GM19023 (cell line): ENCODE results near the gene FIG4.
"Not testable (repeated sequence)": the region's sequence is repeated elsewhere in the genome, so short reads cannot be mapped to it uniquely, and the experiment has no call there.

Experiments
- ATAC-seq: cut with Tn5 transposase; IDR thresholded peaks from one replicate; pipeline ENCODE4 v1.9.1; 2021; ENCODE audit warnings: mild to moderate bottlenecking, moderate library complexity; ENCODE audit not compliant: unreplicated experiment

The FIG4 gene

GRCh38 chr6:109793021-109793420, 101.9 kb downstream of the FIG4 start:
- no peak for ATAC-seq

DNA sequence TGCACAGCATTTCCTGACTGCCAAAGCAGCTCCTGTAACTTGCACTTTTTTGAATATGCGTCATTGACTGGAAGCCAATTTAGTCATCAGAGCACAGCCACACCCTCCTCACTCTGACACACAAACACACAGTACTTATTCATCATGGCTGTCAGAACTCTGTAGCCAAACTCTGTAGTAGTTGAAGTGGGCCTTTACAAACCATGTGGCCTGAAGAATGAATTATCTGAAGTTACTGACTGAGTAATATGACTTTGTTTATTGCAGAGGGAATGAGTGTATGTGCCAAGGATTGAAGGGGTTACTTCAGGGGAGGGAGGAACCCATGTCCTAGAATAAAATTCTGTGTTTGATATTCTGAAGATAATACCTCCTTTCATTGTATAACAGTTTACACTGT, 102.7 kb downstream of the FIG4 start:
- no peak for ATAC-seq

- ATAC-seq = no peak
Measured at GRCh38 chr6:109794201-109794923, 103.3 kb downstream of the FIG4 start.

GRCh38 chr6:109795994-109796555, 105.0 kb downstream of the FIG4 start:
- no peak for ATAC-seq

- no peak for ATAC-seq
Measured at GRCh38 chr6:109799129-109799528, 108.0 kb downstream of the FIG4 start.

DNA sequence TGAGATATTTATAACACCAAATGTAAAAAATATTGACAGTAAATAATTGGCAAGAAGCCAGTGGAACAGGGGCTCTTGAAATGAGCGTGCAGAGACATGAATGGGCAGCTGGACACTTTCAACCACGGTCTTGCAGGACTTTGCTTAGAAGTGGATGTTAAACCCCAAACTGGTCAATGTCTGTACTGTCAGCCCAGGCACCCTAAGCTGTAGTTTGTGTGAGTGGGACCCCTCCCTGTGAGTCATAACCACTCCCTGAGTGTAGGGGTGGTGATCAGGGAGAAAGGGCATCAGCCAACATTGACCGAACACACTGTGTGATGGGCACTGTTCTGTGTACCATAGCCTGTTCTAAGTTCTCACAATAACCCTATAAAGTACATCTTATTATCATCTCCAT, 108.6 kb downstream of the FIG4 start:
- ATAC-seq = no peak

DNA sequence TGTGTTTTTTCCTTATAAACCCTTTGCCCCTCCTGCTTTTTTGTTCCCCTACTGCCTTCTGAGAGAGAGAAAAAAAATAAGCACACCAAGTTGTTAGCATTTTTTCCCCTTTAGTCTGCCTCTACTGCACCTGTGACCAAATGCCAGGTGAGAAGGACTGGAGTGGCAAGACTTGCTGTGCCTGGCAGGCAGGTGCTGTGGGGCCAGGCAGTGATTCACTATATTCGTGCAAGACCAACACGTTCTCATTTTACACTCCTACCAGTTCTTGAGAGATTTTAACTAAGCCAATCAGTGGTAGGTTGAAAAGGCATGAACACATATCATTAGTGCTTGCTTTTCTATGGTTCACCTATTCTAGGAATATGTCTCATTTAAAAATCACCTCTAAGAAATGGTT, 109.7 kb downstream of the FIG4 start:
- ATAC-seq = no peak

DNA sequence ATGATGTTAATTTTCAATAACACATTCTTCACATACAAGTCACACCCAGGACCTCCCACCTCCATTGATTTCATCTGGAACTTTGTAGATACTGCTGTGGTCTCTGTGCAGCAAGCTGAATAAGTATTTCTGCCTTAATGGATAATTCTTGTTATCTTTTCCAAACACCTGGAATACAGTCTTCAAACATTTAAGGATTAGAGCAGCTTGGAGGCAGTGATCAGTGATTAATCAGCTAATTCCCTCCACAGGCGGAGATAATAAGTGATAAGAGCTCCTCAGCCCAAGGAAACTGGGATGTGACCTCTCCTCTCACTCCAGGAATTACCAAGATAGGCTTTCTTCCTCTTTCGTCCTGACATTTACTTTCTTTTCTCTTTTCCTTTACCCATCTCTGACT, 110.7 kb downstream of the FIG4 start:
- no peak for ATAC-seq

DNA sequence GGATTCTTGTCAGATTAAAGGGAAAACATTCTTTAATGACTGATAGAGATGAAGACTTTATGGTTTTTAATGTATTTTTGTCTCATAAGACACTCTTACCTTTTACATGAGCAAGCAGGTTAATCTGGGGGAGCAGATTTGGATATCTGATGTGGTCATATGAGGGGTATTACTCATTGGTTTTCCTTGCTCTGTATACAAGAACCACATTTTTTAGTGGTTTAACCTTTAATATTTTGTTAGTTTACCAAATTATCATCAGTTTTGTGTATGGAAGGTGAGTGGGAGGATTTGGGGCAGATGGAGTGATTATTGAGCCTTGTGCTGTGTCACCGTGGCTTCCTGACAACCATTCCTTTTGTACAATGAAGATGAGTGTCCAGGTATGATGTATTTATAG, 112.9 kb downstream of the FIG4 start:
- ATAC-seq = no peak

DNA sequence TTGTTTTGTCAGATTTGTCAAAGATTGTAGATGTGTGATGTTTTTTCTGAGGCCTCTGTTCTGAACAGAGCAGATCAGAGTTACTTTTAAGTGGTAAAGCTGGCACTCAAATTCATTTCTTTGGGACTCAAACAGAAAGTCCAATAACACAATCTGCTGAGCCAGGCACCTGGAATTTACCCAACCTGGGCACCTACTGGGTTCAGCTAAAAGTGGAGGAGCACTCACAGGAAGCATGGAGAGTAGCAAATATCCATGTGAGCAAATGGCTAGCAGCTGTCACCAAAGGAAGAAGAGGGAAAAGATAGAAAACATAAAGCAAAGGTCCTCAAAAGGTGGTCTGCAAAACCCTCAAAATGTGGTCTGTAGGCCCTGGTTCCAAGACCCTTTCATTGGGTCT, 116.8 kb downstream of the FIG4 start:
- no peak for ATAC-seq

DNA sequence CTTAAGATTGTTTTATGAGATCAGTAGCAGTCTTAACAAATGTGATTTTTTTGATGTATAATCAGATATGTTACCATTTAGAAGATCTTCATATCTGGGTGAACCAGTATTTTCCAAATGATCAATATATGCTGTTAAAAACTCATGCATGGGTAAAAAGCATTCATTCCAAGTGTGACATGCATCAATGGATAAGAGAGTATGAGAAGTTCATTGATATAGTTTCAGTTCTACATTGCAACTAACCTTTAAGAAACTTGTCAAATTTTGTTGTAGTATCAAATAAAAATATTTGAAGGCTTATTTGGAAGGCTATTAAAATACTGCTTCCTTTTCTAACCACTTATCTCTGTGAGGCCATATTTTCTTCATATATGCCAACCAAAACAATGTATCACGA, 117.7 kb downstream of the FIG4 start:
- no peak for ATAC-seq

DNA sequence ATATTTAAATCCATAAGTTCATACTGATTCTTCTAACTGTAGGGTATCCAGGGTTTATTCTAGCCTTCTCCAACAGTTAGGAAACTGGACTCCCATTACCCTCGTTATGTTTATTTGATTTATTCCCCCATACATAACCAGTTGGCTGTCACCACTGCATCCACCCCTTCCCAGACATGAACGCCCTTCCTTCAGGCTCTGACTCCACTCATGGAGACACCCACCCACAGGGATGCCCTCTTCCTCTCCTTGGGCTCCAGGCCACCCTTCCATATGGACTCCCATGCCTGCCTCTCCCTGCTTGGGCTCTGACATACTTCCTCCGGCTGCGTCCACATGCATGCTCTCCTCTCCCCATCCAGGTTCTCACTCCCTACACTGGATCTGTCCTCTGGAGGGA, 124.0 kb downstream of the FIG4 start:
- ATAC-seq = no peak

DNA sequence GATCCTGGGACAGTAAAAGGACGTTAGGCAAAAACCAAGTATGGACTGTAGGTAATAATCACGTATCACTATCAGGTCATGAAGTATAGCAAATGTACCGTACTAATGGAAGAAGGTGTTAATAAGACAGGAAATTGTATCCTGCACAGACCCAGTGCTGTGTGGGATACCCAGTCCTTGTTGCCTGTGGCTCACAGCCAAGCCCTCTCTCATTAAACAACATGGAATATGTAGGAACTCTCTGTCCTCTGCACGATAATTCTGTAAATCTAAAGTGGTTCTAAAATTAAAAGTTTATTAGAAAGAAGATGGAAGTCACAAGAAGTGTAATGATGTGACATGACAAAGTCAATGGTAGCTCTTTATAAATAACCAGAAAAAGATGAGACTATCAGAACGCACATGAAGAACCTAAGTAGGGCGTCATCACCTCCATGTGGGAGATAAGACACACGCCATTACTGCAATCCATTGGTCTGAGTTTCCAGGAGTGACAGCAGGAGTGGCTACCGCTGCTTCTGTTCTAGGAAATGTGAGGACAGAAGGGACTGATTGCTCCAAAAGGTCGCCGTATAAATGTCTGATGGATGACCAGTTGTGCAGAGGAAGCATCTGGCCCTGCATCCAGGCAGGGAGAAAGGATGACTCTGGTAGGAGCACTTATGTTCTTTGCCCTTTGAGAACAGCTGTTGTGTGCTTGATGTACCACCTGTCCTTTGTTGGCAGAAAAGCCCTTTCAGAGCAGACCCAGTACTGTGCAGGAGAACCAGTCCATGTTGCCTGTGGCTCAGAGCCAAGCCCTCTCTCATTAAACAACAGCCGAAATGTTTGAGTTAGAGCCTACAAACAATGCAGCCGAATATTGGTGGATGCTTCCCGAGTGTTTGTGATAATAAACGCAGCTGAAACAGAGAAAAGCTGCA, 125.6 kb downstream of the FIG4 start:
- ATAC-seq = no peak

GRCh38 chr6:109820706-109821350, 129.7 kb downstream of the FIG4 start:
- ATAC-seq = peak; percentile 60

DNA sequence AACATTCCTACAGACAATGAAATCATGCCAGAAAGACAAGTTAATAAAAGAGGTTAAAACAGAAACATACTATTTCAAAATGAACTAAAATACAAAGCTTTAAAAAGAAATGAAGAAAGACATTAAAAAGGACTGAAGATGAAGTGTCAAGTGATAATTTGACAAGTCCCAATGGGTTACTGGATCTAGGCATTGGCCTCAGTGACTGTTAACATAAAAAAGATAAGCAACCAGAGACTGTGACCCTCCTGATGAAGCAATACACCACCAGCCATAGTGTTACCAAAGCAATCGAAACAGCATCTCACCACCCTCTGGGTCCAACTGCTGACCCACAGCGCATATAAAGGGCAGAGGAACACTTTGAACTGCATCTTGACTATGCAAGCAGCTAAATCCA, 130.3 kb downstream of the FIG4 start:
- ATAC-seq = no peak

GRCh38 chr6:109824105-109824504, 133.0 kb downstream of the FIG4 start:
- no peak for ATAC-seq

GRCh38 chr6:109826551-109826950, 135.5 kb downstream of the FIG4 start:
- no peak for ATAC-seq

GRCh38 chr6:109831352-109831751, 140.3 kb downstream of the FIG4 start:
- not testable (repeated sequence) for ATAC-seq

DNA sequence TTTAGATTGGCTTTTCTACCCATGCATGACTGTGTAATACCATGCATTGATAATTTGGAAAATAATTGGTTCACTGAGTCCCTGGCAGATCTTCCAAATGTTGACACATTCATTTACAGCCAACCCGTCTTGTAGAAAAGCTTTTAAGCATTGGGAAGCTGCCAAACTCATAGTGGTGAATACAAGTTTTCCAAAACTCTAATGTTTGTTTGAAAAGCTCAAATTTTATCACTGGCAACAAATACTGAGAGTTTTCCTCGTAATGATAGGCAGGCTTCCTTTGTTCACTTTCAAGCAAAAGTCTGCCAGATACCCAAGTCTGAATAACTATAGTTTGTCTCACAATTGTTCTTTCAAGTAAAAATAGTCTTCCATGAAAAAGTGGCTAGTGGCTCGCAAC, 143.0 kb downstream of the FIG4 start:
- no peak for ATAC-seq

- ATAC-seq = no peak
Measured at GRCh38 chr6:109834595-109835437, 143.7 kb downstream of the FIG4 start.
